GM12878 (cell line): Measurements from ENCODE around the gene SLC26A1. TPM values are rescaled to one million over a fixed set of nuclear protein-coding genes. Genes with fewer than 3 reads are reported as not detected.

Experiments
- ATAC-seq: fragments of 200-7000 bp; cut with Tn5 transposase; 3 replicates; pipeline ENCODE4 v1.9.1; 2020; ENCODE audit warnings: mild to moderate bottlenecking, moderate library complexity
- BruUV-seq: library from RNA; stranded (reverse); fragments of 400-500 nt; replicated peaks from 2 replicates; lab custom pipeline; 2021; lab: Mats Ljungman, UMichigan
- CTCF ChIA-PET: fragments of 300-600 bp; sonication (Branson Sonifier 250); formaldehyde crosslinking; extraction: SDS; loops from one replicate; lab custom pipeline; 2021; ENCODE audit warnings: inconsistent platforms; lab: Yijun Ruan, JAX
- POLR2A ChIA-PET: fragments of 350-600 bp; formaldehyde crosslinking; extraction: SDS; loops from one replicate; lab custom pipeline; 2021; ENCODE audit warnings: inconsistent platforms; lab: Charles Lee
- RAD21 ChIA-PET: fragments of 300-600 bp; sonication (Branson Sonifier 250); formaldehyde crosslinking; loops from one replicate; lab custom pipeline; 2023; ENCODE audit warnings: antibody characterized with exemption; ENCODE audit not compliant: unreplicated experiment; lab: Charles Lee
- SMC1A ChIA-PET: fragments of 300-600 bp; sonication (Branson Sonifier 250); formaldehyde crosslinking; loops from one replicate; lab custom pipeline; 2023; ENCODE audit not compliant: unreplicated experiment, uncharacterized antibody; lab: Charles Lee
- DNase-seq: peaks from one replicate; pipeline ENCODE4 v3.0.0-alpha.2; 2011; ENCODE audit warnings: low read depth, low spot score
- FAIRE-seq: peaks from 3 replicates; lab custom pipeline; 2011; peaks lifted over from hg19 to GRCh38; lab: Jason Lieb, UNC
- H2AFZ ChIP-seq: 2 replicates; pipeline ENCODE4 v1.6.0; 2011; ENCODE audit warnings: low read depth, low read length, control low read depth; ENCODE audit not compliant: control insufficient read depth
- H3K27ac ChIP-seq: 2 replicates; pipeline ENCODE4 v1.5.1; 2011; ENCODE audit warnings: control low read depth; ENCODE audit not compliant: control insufficient read depth, insufficient read depth
- H3K27me3 ChIP-seq, 2 experiments: replicated peaks in 1 of 2; 2 replicates each; pipeline versions ENCODE4 v1.6.0 to v1.6.1; 2011; ENCODE audit warnings: low read length in 1 of 2; ENCODE audit not compliant: control insufficient read depth in 2 of 2, insufficient read depth in 2 of 2
- H3K36me3 ChIP-seq, 2 experiments: 2 replicates each; pipeline ENCODE4 v1.5.1; 2011; ENCODE audit warnings: low read length in 1 of 2; ENCODE audit not compliant: control insufficient read depth in 2 of 2, insufficient read depth in 2 of 2
- H3K4me1 ChIP-seq: 2 replicates; pipeline ENCODE4 v1.6.1; 2011; ENCODE audit warnings: mild to moderate bottlenecking, low read length, moderate library complexity, mixed read lengths; ENCODE audit not compliant: control insufficient read depth, insufficient read depth
- H3K4me2 ChIP-seq: 2 replicates; pipeline ENCODE4 v1.6.0; 2011; ENCODE audit warnings: control low read depth; ENCODE audit not compliant: control insufficient read depth, insufficient read depth
- H3K4me3 ChIP-seq: fragments of 200-600 bp; sonication (generic); 2 replicates; pipeline ENCODE4 v1.5.1; 2016
- H3K79me2 ChIP-seq: 2 replicates; pipeline ENCODE4 v1.6.0; 2011; ENCODE audit warnings: low read length; ENCODE audit not compliant: control insufficient read depth, insufficient read depth
- H3K9ac ChIP-seq: 2 replicates; pipeline ENCODE4 v1.8.0; 2011; ENCODE audit warnings: low read length, control low read depth, mixed read lengths; ENCODE audit not compliant: control insufficient read depth, insufficient read depth
- H3K9me3 ChIP-seq: replicated peaks from 3 replicates; pipeline ENCODE4 v1.5.1; 2011; ENCODE audit warnings: mild to moderate bottlenecking, low read length; ENCODE audit not compliant: control insufficient read depth, insufficient read depth
- H4K20me1 ChIP-seq: 2 replicates; pipeline ENCODE4 v1.6.0; 2011; ENCODE audit not compliant: control insufficient read depth, insufficient read depth
- ASH2L ChIP-seq: fragments of 300-600, 200-600 bp; sonication (generic); IDR thresholded peaks from 2 replicates; pipeline ENCODE4 v1.6.1; 2017; ENCODE audit warnings: low read depth, mild to moderate bottlenecking, borderline replicate concordance
- BACH1 ChIP-seq: fragments of 450-650 bp; IDR thresholded peaks from 2 replicates; pipeline ENCODE4 v1.6.1; 2017; ENCODE audit warnings: mild to moderate bottlenecking, borderline replicate concordance
- BHLHE40 ChIP-seq, 2 experiments: fragments of 450-650 bp in 1 of 2; IDR thresholded peaks; 2 replicates each; pipeline ENCODE4 v1.6.1; 2011 to 2017; ENCODE audit warnings: low read depth in 2 of 2, borderline replicate concordance in 1 of 2, improper control_type of control experiment in 1 of 2, low read length in 1 of 2, mild to moderate bottlenecking in 1 of 2
- BRCA1 ChIP-seq: IDR thresholded peaks from 2 replicates; pipeline ENCODE4 v1.6.1; 2011; ENCODE audit warnings: low read depth, low read length, improper control_type of control experiment
- FOXK2 ChIP-seq: fragments of 450-650 bp; IDR thresholded peaks from 2 replicates; pipeline ENCODE4 v1.6.1; 2017; ENCODE audit warnings: mild to moderate bottlenecking, moderate library complexity
- KAT2A ChIP-seq: conservative IDR thresholded peaks from 2 replicates; pipeline ENCODE4 v1.6.1; 2011; ENCODE audit warnings: low read depth, low read length; ENCODE audit not compliant: control insufficient read depth
- LARP7 ChIP-seq: fragments of 450-650 bp; IDR thresholded peaks from 2 replicates; pipeline ENCODE4 v1.6.1; 2017; ENCODE audit warnings: mild to moderate bottlenecking
- RAD51 ChIP-seq: fragments of 450-650 bp; IDR thresholded peaks from 2 replicates; pipeline ENCODE4 v1.6.1; 2016; ENCODE audit warnings: moderate library complexity, mild to moderate bottlenecking, inconsistent platforms
- TAF1 ChIP-seq: IDR thresholded peaks from 2 replicates; pipeline ENCODE4 v1.6.1; 2011; ENCODE audit warnings: mild to moderate bottlenecking, low read depth, low read length, borderline replicate concordance
- TARDBP ChIP-seq: IDR thresholded peaks from 2 replicates; pipeline ENCODE4 v1.6.1; 2016; ENCODE audit warnings: borderline replicate concordance
- TBL1XR1 ChIP-seq: IDR thresholded peaks from 2 replicates; pipeline ENCODE4 v1.6.1; 2012; ENCODE audit warnings: low read depth, low read length, improper control_type of control experiment
- TCF3 ChIP-seq: IDR thresholded peaks from 2 replicates; pipeline ENCODE4 v1.6.1; 2012; ENCODE audit warnings: low read depth, mild to moderate bottlenecking, low read length, borderline replicate concordance; ENCODE audit not compliant: insufficient read depth
- TCF7 ChIP-seq: IDR thresholded peaks from 2 replicates; pipeline ENCODE4 v1.6.1; 2014; ENCODE audit warnings: antibody characterized with exemption, borderline replicate concordance
- YY1 ChIP-seq: IDR thresholded peaks from 2 replicates; pipeline ENCODE4 v1.6.1; 2011; ENCODE audit warnings: low read depth, mild to moderate bottlenecking, low read length
- ZNF24 ChIP-seq: fragments of 450-650 bp; IDR thresholded peaks from 2 replicates; pipeline ENCODE4 v1.6.1; 2017; ENCODE audit warnings: antibody characterized with exemption, mild to moderate bottlenecking
- WGBS: methylation state at CpG from one replicate; pipeline ENCODE4 v1.1.6; 2016; ENCODE audit warnings: low lambda C conversion rate; ENCODE audit not compliant: insufficient replicate concordance, insufficient coverage; ENCODE audit errors: missing lambda C conversion rate; 5-methylcytosine and 5-hydroxymethylcytosine counted together
- in situ Hi-C: fragments of 300-500 bp; cut with MboI; formaldehyde crosslinking; loops from 9 replicates; pipeline ENCODE4 v1.14.3; 2018; ENCODE audit warnings: mixed read lengths
- intact Hi-C: fragments of 100-400 bp; cut with micrococcal nuclease; formaldehyde crosslinking; loops from one replicate; pipeline ENCODE4 v1.14.2; 2022; ENCODE audit not compliant: unreplicated experiment
- polyA plus RNA-seq, 11 experiments: library from polyadenylated mRNA; depleted of rRNA in 4 of 11; unstranded in 6 of 11; stranded (reverse) in 5 of 11; fragments of >200 nt; fragmentation: Nextera tagmentation in 4 of 11; fragmentation: Illumina TruSeq in 1 of 11; extraction: Ambion mirVana in 4 of 11; extraction: Trizol in 1 of 11; gene quantifications; 1 replicate in 1 of 11; 2 replicates in 10 of 11; pipeline versions ENCODE4 v1.2.1 to v1.2.3, GENCODE V29; 2011 to 2016; ENCODE audit warnings: inconsistent platforms in 2 of 11, missing spikeins in 2 of 11, low read depth in 1 of 11
- total RNA-seq, 4 experiments: library from RNA; depleted of rRNA in 3 of 4; stranded (reverse); fragments of >200 nt in 3 of 4; fragmentation: Illumina TruSeq in 1 of 4; extraction: Trizol in 1 of 4; gene quantifications; 2 replicates each; pipeline versions ENCODE4 v1.2.1 to v1.2.3, GENCODE V29; 2013 to 2021
- TF ChIP-seq, protein P1 (sequence below): fragments of 450-650 bp; IDR thresholded peaks from 2 replicates; pipeline ENCODE4 v1.6.1; 2017; ENCODE audit warnings: antibody characterized with exemption, mild to moderate bottlenecking, moderate library complexity
- TF ChIP-seq, protein P2 (sequence below): fragments of 150-350 bp; IDR thresholded peaks from 2 replicates; pipeline ENCODE4 v1.6.1; 2016; ENCODE audit warnings: low read depth, low read length
- TF ChIP-seq, protein P3 (sequence below): IDR thresholded peaks from 2 replicates; pipeline ENCODE4 v1.6.1; 2012; ENCODE audit warnings: low read depth, low read length, improper control_type of control experiment

Gene SLC26A1
- total and polyA plus RNA-seq, 10 of the 15 experiments (the other 5 are each of a cell fraction or from before 2014, with no cell fraction given), result 0.05 to 0.96 (median 0.28) TPM; not detected in 5

DNA sequence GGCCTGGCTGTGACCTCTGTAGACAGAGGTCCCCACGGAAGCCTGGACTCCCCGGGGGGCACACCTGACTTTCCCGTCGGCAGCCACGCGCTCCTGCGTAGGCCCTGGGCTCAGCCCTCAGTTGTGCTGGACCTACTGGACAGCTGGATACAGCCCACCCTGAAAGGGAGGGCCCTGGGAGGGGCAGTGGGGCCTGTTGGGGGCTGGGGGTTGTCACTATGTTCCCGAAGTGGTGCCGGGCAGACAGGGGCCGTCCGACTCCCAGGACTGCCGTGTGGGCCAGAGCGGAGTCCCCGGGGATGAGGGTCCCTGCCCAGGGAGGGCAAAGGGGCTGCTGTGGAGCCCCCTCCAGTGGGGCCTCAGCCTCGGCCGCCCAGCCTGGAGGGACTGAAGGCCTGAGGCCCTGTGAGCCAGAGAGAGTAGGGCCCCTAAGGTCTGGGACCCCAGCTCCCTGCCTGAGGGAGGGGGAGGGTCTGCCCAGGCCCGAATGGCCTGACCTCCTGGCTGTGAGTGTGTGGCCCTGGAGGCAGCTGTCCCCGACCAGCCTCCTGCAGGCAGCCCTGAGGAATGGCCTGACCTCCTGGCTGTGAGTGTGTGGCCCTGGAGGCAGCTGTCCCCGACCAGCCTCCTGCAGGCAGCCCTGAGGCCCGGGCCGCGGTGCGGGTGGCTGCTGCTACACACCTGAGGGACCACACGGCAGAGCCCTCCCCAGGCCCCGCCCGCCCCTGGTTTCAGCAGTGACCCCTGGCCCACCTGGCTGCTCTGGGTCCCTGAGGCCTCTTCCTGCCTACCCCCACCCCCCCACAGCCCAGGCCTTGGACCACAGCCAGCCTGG is 44.0 kb upstream of the SLC26A1 start:
- ChIA-PET POLR2A (no interaction called here), CTCF (interaction anchor here (0.6 to 0.8 kb wide), 2 partner anchors 263 to 825 kb away, joined by 3 to 5 read pairs; no protein-coding TSS in a partner anchor), RAD21 (interaction anchor here (1.1 kb wide), 1 partner anchor 101 kb away, joined by 3 read pairs; no protein-coding TSS in a partner anchor), SMC1A (no interaction called here)
- H3K4me2 ChIP-seq, result no peak overlapping the region
- in situ Hi-C loops, result no loop called here
- H3K36me3 ChIP-seq, result no peaks in the 10 kb centered on the region
- H3K4me1 ChIP-seq, result no peaks in the 10 kb centered on the region
- TF ChIP-seq FOXK2 (no peak), ZNF24 (no peak), RAD51 (no peak), TARDBP (no peak), BRCA1 (no peak), ASH2L (no peak), TBL1XR1 (no peak), TCF7 (no peak), KAT2A (no peak), LARP7 (no peak), YY1 (no peak), BHLHE40 (IDR thresholded peaks at IDR 0.05; ENCODE audit: borderline replicate concordance in 1 of 2, low read depth in 2 of 2, low read length in 1 of 2) (no peak), TAF1 (no peak), BACH1 (no peak), TCF3 (no peak)
- TF ChIP-seq, protein P1, sequence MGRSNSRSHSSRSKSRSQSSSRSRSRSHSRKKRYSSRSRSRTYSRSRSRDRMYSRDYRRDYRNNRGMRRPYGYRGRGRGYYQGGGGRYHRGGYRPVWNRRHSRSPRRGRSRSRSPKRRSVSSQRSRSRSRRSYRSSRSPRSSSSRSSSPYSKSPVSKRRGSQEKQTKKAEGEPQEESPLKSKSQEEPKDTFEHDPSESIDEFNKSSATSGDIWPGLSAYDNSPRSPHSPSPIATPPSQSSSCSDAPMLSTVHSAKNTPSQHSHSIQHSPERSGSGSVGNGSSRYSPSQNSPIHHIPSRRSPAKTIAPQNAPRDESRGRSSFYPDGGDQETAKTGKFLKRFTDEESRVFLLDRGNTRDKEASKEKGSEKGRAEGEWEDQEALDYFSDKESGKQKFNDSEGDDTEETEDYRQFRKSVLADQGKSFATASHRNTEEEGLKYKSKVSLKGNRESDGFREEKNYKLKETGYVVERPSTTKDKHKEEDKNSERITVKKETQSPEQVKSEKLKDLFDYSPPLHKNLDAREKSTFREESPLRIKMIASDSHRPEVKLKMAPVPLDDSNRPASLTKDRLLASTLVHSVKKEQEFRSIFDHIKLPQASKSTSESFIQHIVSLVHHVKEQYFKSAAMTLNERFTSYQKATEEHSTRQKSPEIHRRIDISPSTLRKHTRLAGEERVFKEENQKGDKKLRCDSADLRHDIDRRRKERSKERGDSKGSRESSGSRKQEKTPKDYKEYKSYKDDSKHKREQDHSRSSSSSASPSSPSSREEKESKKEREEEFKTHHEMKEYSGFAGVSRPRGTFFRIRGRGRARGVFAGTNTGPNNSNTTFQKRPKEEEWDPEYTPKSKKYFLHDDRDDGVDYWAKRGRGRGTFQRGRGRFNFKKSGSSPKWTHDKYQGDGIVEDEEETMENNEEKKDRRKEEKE, result no peak
- TF ChIP-seq, protein P2, sequence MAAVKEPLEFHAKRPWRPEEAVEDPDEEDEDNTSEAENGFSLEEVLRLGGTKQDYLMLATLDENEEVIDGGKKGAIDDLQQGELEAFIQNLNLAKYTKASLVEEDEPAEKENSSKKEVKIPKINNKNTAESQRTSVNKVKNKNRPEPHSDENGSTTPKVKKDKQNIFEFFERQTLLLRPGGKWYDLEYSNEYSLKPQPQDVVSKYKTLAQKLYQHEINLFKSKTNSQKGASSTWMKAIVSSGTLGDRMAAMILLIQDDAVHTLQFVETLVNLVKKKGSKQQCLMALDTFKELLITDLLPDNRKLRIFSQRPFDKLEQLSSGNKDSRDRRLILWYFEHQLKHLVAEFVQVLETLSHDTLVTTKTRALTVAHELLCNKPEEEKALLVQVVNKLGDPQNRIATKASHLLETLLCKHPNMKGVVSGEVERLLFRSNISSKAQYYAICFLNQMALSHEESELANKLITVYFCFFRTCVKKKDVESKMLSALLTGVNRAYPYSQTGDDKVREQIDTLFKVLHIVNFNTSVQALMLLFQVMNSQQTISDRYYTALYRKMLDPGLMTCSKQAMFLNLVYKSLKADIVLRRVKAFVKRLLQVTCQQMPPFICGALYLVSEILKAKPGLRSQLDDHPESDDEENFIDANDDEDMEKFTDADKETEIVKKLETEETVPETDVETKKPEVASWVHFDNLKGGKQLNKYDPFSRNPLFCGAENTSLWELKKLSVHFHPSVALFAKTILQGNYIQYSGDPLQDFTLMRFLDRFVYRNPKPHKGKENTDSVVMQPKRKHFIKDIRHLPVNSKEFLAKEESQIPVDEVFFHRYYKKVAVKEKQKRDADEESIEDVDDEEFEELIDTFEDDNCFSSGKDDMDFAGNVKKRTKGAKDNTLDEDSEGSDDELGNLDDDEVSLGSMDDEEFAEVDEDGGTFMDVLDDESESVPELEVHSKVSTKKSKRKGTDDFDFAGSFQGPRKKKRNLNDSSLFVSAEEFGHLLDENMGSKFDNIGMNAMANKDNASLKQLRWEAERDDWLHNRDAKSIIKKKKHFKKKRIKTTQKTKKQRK, result no peak
- TF ChIP-seq, protein P3, sequence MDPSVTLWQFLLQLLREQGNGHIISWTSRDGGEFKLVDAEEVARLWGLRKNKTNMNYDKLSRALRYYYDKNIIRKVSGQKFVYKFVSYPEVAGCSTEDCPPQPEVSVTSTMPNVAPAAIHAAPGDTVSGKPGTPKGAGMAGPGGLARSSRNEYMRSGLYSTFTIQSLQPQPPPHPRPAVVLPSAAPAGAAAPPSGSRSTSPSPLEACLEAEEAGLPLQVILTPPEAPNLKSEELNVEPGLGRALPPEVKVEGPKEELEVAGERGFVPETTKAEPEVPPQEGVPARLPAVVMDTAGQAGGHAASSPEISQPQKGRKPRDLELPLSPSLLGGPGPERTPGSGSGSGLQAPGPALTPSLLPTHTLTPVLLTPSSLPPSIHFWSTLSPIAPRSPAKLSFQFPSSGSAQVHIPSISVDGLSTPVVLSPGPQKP, result no peak
- FAIRE-seq (no peak), ATAC-seq (no peak), DNase-seq (no peak)
- BruUV-seq, result no TSS peak
- no peaks in the 10 kb centered on the region for H3K9me3 ChIP-seq
- WGBS, result 34% methylated on average over 22 of the region's 26 CpGs
- H2AFZ ChIP-seq, result no peak overlapping the region
- H3K27me3 ChIP-seq, result no peaks in the 10 kb centered on the region
- H3K9ac ChIP-seq, result no peak overlapping the region
- no peak overlapping the region for H3K27ac ChIP-seq
- H3K4me3 ChIP-seq, result no peak overlapping the region
- no peaks in the 10 kb centered on the region for H3K79me2 ChIP-seq
- intact Hi-C loops, result no loop called here
- H4K20me1 ChIP-seq, result no peaks in the 10 kb centered on the region
